ENCODE results near the gene RFFL. TPM values are rescaled to one million over a fixed set of nuclear protein-coding genes. Genes with fewer than 3 reads are reported as not detected.

RFFL gene
- total and polyA plus RNA-seq, 9 of the 15 experiments (the other 6 are each of a cell fraction or from before 2014, with no cell fraction given): 3.4 to 18.1 (median 12.8) TPM

- ChIA-PET CTCF (ENCODE audit: low intra/inter-chr PET ratio) (no interaction called here), POLR2A (interaction anchor here (2.0 kb wide), 1 partner anchor 11 kb away, joined by 9 read pairs; no protein-coding TSS in a partner anchor)
- Histone ChIP-seq H3K9me3 (replicated peaks; ENCODE audit: control insufficient read depth, insufficient read depth, low read depth, low read length) (no peaks in the 10 kb centered on the region), H3K9me1 (ENCODE audit: control insufficient read depth, insufficient read depth, low read length) (no peaks in the 10 kb centered on the region), H3K27me3 (ENCODE audit: control insufficient read depth in 2 of 2, insufficient read depth in 2 of 2, low read length in 2 of 2) (no peaks in the 10 kb centered on the region), H3K9ac (ENCODE audit: insufficient read depth in 1 of 2, low read depth in 2 of 2, low read length in 2 of 2) (no peak overlapping the region), H3K79me2 (ENCODE audit: control insufficient read depth, insufficient read depth, low read length) (no peaks in the 10 kb centered on the region), H3K4me3 (no peak overlapping the region), H2AFZ (ENCODE audit: low read depth, low read length) (no peak overlapping the region), H3K36me3 (ENCODE audit: control insufficient read depth, insufficient read depth, low read length) (peaks cover 43% of the 10 kb centered on the region; the same call in 2 of the 3 replicates), H3K4me1 (replicated peaks in 1 of 2; ENCODE audit: control insufficient read depth in 2 of 2, insufficient read depth in 2 of 2, low read length in 2 of 2) (no peaks in the 10 kb centered on the region; a peak in 1 of 5 replicates), H3K4me2 (ENCODE audit: insufficient read depth, low read length) (no peak overlapping the region), H3K27ac (ENCODE audit: extremely low read depth, low read depth, low read length) (no peak overlapping the region), H4K20me1 (replicated peaks; ENCODE audit: control insufficient read depth, insufficient read depth, low read length) (no peaks in the 10 kb centered on the region)
- TF ChIP-seq ZNF57 (CRISPR knock-in tag; IDR thresholded peaks at IDR 0.05) (no peak), BRF2 (IDR thresholded peaks at IDR 0.05; ENCODE audit: borderline replicate concordance, insufficient read depth, insufficient read length) (no peak), CEBPG (CRISPR knock-in tag; IDR thresholded peaks at IDR 0.05) (no peak), CEBPG (tag; conservative IDR thresholded peaks at IDR 0.05 in 1 of 2, IDR thresholded peaks at IDR 0.05 in 1 of 2) (peak in 1 of 2 experiments; percentile 61; a peak in 1 of 4 replicates), SMARCA4 (IDR thresholded peaks at IDR 0.05) (no peak), CEBPB (tag; IDR thresholded peaks at IDR 0.05) (peak; percentile 51), MCM7 (IDR thresholded peaks at IDR 0.05) (no peak), ZHX1 (conservative IDR thresholded peaks at IDR 0.05; ENCODE audit: low read length) (no peak), ETV6 (IDR thresholded peaks at IDR 0.05; ENCODE audit: borderline replicate concordance in 1 of 2, low read depth in 2 of 2, low read length in 1 of 2) (no peak), ETV6 (CRISPR knock-in tag; IDR thresholded peaks at IDR 0.05; ENCODE audit: borderline replicate concordance) (no peak)
- FAIRE-seq (no peak), ATAC-seq (no peak), DNase-seq (ENCODE audit: extremely low read depth in 1 of 4, low spot score in 3 of 4) (no peak)
- in situ Hi-C loops (cut with MboI): no loop called here
- 90% methylated on average over 5 of the region's 5 CpGs for WGBS (ENCODE audit: insufficient coverage, low coverage, missing lambda C conversion rate)
- intact Hi-C loops (cut with micrococcal nuclease): no loop called here
- no TSS peak for BruUV-seq (replicated peaks)
These were observed 41.4 kb upstream of the RFFL start for GRCh38 chr17:35104844-35105450.

All from K562 (cell line).